HEK293 (cell line): Measurements from ENCODE around the gene RSRC1.
A peak's percentile ranks its signal among the peaks of the same experiment; 100 is the strongest.

Source experiments
- CTCF ChIA-PET: fragments of 350-600 bp; formaldehyde crosslinking; extraction: SDS; loops from one replicate; lab custom pipeline; 2021; ENCODE audit warnings: antibody characterized with exemption; lab: Yijun Ruan, JAX
- POLR2A ChIA-PET: fragments of 300-600 bp; formaldehyde crosslinking; extraction: SDS; loops from one replicate; lab custom pipeline; 2020; ENCODE audit warnings: antibody characterized with exemption, inconsistent platforms; lab: Yijun Ruan, JAX
- H3K27ac ChIP-seq: fragments of 200-500 bp; sonication (Bioruptor generic); 2 replicates; pipeline ENCODE4 v1.5.1; 2014; ENCODE audit warnings: low read depth, low read length, control low read depth, inconsistent platforms; ENCODE audit errors: extremely low read depth
- H3K36me3 ChIP-seq, 2 experiments: fragments of 200-500 bp in 1 of 2; sonication (Bioruptor generic) in 1 of 2; 1 replicate in 1 of 2; 2 replicates in 1 of 2; pipeline ENCODE4 v1.5.1; 2014 to 2017; ENCODE audit warnings: inconsistent platforms in 2 of 2, low read length in 2 of 2; ENCODE audit not compliant: control insufficient read depth in 2 of 2, insufficient read depth in 1 of 2
- H3K4me1 ChIP-seq: fragments of 200-500 bp; sonication (Bioruptor generic); 2 replicates; pipeline ENCODE4 v1.5.1; 2014; ENCODE audit warnings: mild to moderate bottlenecking, low read length, inconsistent platforms; ENCODE audit not compliant: control insufficient read depth, insufficient read depth
- H3K4me3 ChIP-seq: 2 replicates; pipeline ENCODE4 v1.5.1; 2011; ENCODE audit warnings: low read depth, mild to moderate bottlenecking, control low read depth, low read length, moderate library complexity
- H3K9me3 ChIP-seq: fragments of 200-500 bp; sonication (Bioruptor generic); 2 replicates; pipeline ENCODE4 v1.5.1; 2014; ENCODE audit warnings: low read depth, low read length, inconsistent platforms; ENCODE audit not compliant: control insufficient read depth, insufficient read depth
- HOXA7 ChIP-seq: sonication (generic); formaldehyde crosslinking; IDR thresholded peaks from 2 replicates; pipeline ENCODE4 v1.8.1; 2022; ENCODE audit warnings: missing genetic modification reagents, borderline replicate concordance
- PRDM6 ChIP-seq: fragments of 450-650 bp; formaldehyde crosslinking; IDR thresholded peaks from 2 replicates; pipeline ENCODE4 v1.5.1; 2017; ENCODE audit warnings: missing biosample characterization, missing genetic modification characterization
- REPIN1 ChIP-seq: fragments of 450-650 bp; formaldehyde crosslinking; IDR thresholded peaks from 2 replicates; pipeline ENCODE4 v1.5.1; 2017; ENCODE audit warnings: missing biosample characterization, missing genetic modification characterization, low read depth
- ZBTB11 ChIP-seq: fragments of 450-650 bp; formaldehyde crosslinking; conservative IDR thresholded peaks from 2 replicates; pipeline ENCODE4 v1.5.1; 2016; ENCODE audit warnings: low read depth, missing biosample characterization, missing genetic modification characterization
- ZBTB21 ChIP-seq: fragments of 450-650 bp; formaldehyde crosslinking; IDR thresholded peaks from 2 replicates; pipeline ENCODE4 v1.5.1; 2017; ENCODE audit warnings: missing biosample characterization, missing genetic modification characterization
- ZBTB48 ChIP-seq: fragments of 450-650 bp; formaldehyde crosslinking; IDR thresholded peaks from 2 replicates; pipeline ENCODE4 v1.5.1; 2016; ENCODE audit warnings: missing biosample characterization, missing genetic modification characterization
- ZFP41 ChIP-seq: fragments of 450-650 bp; formaldehyde crosslinking; IDR thresholded peaks from 2 replicates; pipeline ENCODE4 v1.5.1; 2016; ENCODE audit warnings: missing biosample characterization, missing genetic modification characterization, borderline replicate concordance
- ZNF132 ChIP-seq: fragments of 450-650 bp; formaldehyde crosslinking; IDR thresholded peaks from 2 replicates; pipeline ENCODE4 v1.5.1; 2017; ENCODE audit warnings: missing biosample characterization, missing genetic modification characterization, borderline replicate concordance
- ZNF239 ChIP-seq: fragments of 450-650 bp; formaldehyde crosslinking; IDR thresholded peaks from 2 replicates; pipeline ENCODE4 v1.5.1; 2016; ENCODE audit warnings: missing biosample characterization, missing genetic modification characterization
- ZNF324 ChIP-seq: fragments of 450-650 bp; formaldehyde crosslinking; IDR thresholded peaks from 2 replicates; pipeline ENCODE4 v1.5.1; 2016; ENCODE audit warnings: missing biosample characterization, missing genetic modification characterization
- ZNF391 ChIP-seq: fragments of 450-650 bp; formaldehyde crosslinking; IDR thresholded peaks from 2 replicates; pipeline ENCODE4 v1.5.1; 2016; ENCODE audit warnings: low read depth, missing biosample characterization, missing genetic modification characterization, borderline replicate concordance
- ZNF433 ChIP-seq: fragments of 450-650 bp; formaldehyde crosslinking; IDR thresholded peaks from 2 replicates; pipeline ENCODE4 v1.5.1; 2016; ENCODE audit warnings: missing biosample characterization, missing genetic modification characterization, low read depth
- ZNF513 ChIP-seq: fragments of 450-650 bp; IDR thresholded peaks from 2 replicates; pipeline ENCODE4 v1.5.1; 2018; ENCODE audit warnings: missing biosample characterization, missing genetic modification characterization
- ZNF530 ChIP-seq: fragments of 450-650 bp; formaldehyde crosslinking; IDR thresholded peaks from 2 replicates; pipeline ENCODE4 v1.5.1; 2016; ENCODE audit warnings: low read depth, missing biosample characterization, missing genetic modification characterization
- ZNF544 ChIP-seq: fragments of 450-650 bp; formaldehyde crosslinking; IDR thresholded peaks from 2 replicates; pipeline ENCODE4 v1.5.0; 2017; ENCODE audit warnings: missing biosample characterization, missing genetic modification characterization
- ZNF549 ChIP-seq: fragments of 450-650 bp; IDR thresholded peaks from 2 replicates; pipeline ENCODE4 v1.5.1; 2018; ENCODE audit warnings: missing biosample characterization, missing genetic modification characterization, mild to moderate bottlenecking, inconsistent platforms, moderate library complexity
- ZNF580 ChIP-seq: fragments of 450-650 bp; formaldehyde crosslinking; IDR thresholded peaks from 2 replicates; pipeline ENCODE4 v1.5.1; 2016; ENCODE audit warnings: missing biosample characterization, missing genetic modification characterization
- ZNF626 ChIP-seq: fragments of 450-650 bp; sonication (Bioruptor Pico); formaldehyde crosslinking; IDR thresholded peaks from 2 replicates; pipeline ENCODE4 v1.5.1; 2018; ENCODE audit warnings: missing biosample characterization, missing genetic modification characterization, inconsistent platforms
- ZNF768 ChIP-seq: fragments of 450-650 bp; formaldehyde crosslinking; IDR thresholded peaks from 2 replicates; pipeline ENCODE4 v1.5.1; 2018; ENCODE audit warnings: missing biosample characterization, mild to moderate bottlenecking, missing genetic modification characterization
- ZNF843 ChIP-seq: fragments of 450-650 bp; formaldehyde crosslinking; IDR thresholded peaks from 2 replicates; pipeline ENCODE4 v1.5.1; 2016; ENCODE audit warnings: missing biosample characterization, missing genetic modification characterization

Gene RSRC1

GRCh38 chr3:158106766-158107471, 3.0 kb upstream of the RSRC1 start (continued):
- 0 out of 2 replicates have a peak, but pooled peaks have one; percentile 9 for TF ChIP-seq ZBTB11 (tag by site-specific recombination)
- TF ChIP-seq ZNF324 (tag by site-specific recombination): no peak
- TF ChIP-seq ZBTB48 (tag by site-specific recombination): peak; percentile 82
- TF ChIP-seq ZNF768 (tag by site-specific recombination): no peak
- no peak for TF ChIP-seq ZNF580 (tag by site-specific recombination)
- TF ChIP-seq ZNF433 (tag by site-specific recombination): no peak

GRCh38 chr3:158107605-158108444, 2.1 kb upstream of the RSRC1 start:
- H3K4me3 ChIP-seq: peak overlapping the region; percentile 85

More at GRCh38 chr3:158107605-158108444, 2.1 kb upstream of the RSRC1 start:
- no peak overlapping the region for H3K27ac ChIP-seq
- no peak for TF ChIP-seq ZNF513 (tag by site-specific recombination)
- no peak for TF ChIP-seq REPIN1 (tag by site-specific recombination)
- TF ChIP-seq ZNF843 (tag by site-specific recombination): no peak
- TF ChIP-seq ZNF549: no peak
- TF ChIP-seq ZNF239 (tag by site-specific recombination): no peak
- no peak for TF ChIP-seq HOXA7 (CRISPR knock-in tag)
- TF ChIP-seq ZBTB21 (tag by site-specific recombination): no peak
- no peak for TF ChIP-seq ZFP41
- TF ChIP-seq ZNF132 (tag by site-specific recombination): no peak
- no peak for TF ChIP-seq ZNF544 (tag by site-specific recombination)
- TF ChIP-seq ZBTB48 (tag by site-specific recombination): no peak
- TF ChIP-seq ZNF626 (tag by site-specific recombination): no peak
- TF ChIP-seq PRDM6: no peak
- TF ChIP-seq ZNF530 (tag by site-specific recombination): no peak
- TF ChIP-seq ZNF391 (tag by site-specific recombination): no peak
- POLR2A ChIA-PET: interaction anchor here (0.6 to 1.2 kb wide), 2 partner anchors 10 to 67 kb away, joined by 3 to 5 read pairs; no protein-coding TSS in a partner anchor
- H3K9me3 ChIP-seq: no peaks in the 10 kb centered on the region
- H3K4me1 ChIP-seq: no peaks in the 10 kb centered on the region; the same call in 1 of the 2 replicates
- CTCF ChIA-PET: interaction anchor here (0.6 to 1.7 kb wide), 5 partner anchors 326 to 587 kb away, joined by 3 to 6 read pairs (median 3); partner anchors contain the start of gene GFM1
- no peaks in the 10 kb centered on the region for H3K36me3 ChIP-seq
